Body of pancreas (tissue), 4 donors: Measurements from ENCODE around the gene VGLL1.

Experiments
- POLR2A ChIP-seq, 3 donors: fragments of 450-650 bp; IDR thresholded peaks; one replicate each; pipeline ENCODE4 v1.6.1; 2016; ENCODE audit warnings: antibody characterized with exemption in 3 of 3, mild to moderate bottlenecking in 2 of 3
- TF ChIP-seq, protein P1 (sequence below), 7 experiments: fragments of 450-650 bp in 4 of 7; fragments of 200-600 bp in 3 of 7; sonication (generic) in 3 of 7; IDR thresholded peaks; one replicate each; pipeline ENCODE4 v1.5.1; 2016 to 2019; ENCODE audit warnings: antibody characterized with exemption in 7 of 7

GRCh38 chrX:136586386-136586785 lies 54.4 kb downstream of the VGLL1 start:
- TF ChIP-seq, protein P1, sequence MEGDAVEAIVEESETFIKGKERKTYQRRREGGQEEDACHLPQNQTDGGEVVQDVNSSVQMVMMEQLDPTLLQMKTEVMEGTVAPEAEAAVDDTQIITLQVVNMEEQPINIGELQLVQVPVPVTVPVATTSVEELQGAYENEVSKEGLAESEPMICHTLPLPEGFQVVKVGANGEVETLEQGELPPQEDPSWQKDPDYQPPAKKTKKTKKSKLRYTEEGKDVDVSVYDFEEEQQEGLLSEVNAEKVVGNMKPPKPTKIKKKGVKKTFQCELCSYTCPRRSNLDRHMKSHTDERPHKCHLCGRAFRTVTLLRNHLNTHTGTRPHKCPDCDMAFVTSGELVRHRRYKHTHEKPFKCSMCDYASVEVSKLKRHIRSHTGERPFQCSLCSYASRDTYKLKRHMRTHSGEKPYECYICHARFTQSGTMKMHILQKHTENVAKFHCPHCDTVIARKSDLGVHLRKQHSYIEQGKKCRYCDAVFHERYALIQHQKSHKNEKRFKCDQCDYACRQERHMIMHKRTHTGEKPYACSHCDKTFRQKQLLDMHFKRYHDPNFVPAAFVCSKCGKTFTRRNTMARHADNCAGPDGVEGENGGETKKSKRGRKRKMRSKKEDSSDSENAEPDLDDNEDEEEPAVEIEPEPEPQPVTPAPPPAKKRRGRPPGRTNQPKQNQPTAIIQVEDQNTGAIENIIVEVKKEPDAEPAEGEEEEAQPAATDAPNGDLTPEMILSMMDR (IDR thresholded peaks at IDR 0.05): no peak
- TF ChIP-seq POLR2A (IDR thresholded peaks at IDR 0.05): no peak
